Measurements from ENCODE around the gene FAM241A. TPM values are rescaled to one million over a fixed set of nuclear protein-coding genes. Genes with fewer than 3 reads are reported as not detected.

Gene FAM241A
- total and polyA plus RNA-seq, 9 of the 15 experiments (the other 6 are each of a cell fraction or from before 2014, with no cell fraction given), result 2.3 to 8.5 (median 5.3) TPM

DNA sequence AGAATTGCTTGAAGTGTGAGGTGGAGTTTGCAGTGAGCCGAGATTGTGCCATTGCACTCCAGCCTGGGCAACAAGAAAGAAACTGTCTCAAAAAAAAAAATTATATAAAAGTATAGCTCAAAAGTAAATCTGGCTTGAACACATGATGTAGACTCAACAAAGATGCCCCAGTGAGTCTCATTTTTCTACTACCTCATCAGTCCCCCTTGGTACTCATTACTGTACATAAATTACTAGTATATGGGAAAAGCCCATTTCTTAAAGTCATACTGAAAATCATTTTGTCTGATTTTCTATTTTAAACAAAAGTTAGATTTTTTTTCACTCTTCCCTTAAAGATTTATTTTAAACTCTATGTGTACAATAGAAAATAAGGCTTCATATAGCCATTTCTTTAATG lies 39.2 kb downstream of the FAM241A start:
- in situ Hi-C loops (cut with MboI) (no loop called here), intact Hi-C loops (cut with micrococcal nuclease) (no loop called here)
- ATAC-seq (no peak), DNase-seq (ENCODE audit: extremely low read depth in 1 of 4, low spot score in 3 of 4) (no peak), FAIRE-seq (no peak)
- 100% methylated on average over 1 of the region's 1 CpG for WGBS (ENCODE audit: insufficient coverage, low coverage, missing lambda C conversion rate)
- H3K36me3 ChIP-seq (ENCODE audit: control insufficient read depth, insufficient read depth, low read length), result peaks cover 19% of the 10 kb centered on the region; the same call in 1 of the 3 replicates
- no peak overlapping the region for H3K9ac ChIP-seq (ENCODE audit: insufficient read depth in 1 of 2, low read depth in 2 of 2, low read length in 2 of 2)
- H3K4me3 ChIP-seq, result no peak overlapping the region
- no peaks in the 10 kb centered on the region for H4K20me1 ChIP-seq (replicated peaks; ENCODE audit: control insufficient read depth, insufficient read depth, low read length)
- no TSS peak for BruUV-seq (replicated peaks)
- ChIA-PET CTCF (ENCODE audit: low intra/inter-chr PET ratio) (no interaction called here), POLR2A (interaction anchor here (1.5 kb wide), 1 partner anchor 10 kb away, joined by 4 read pairs; no protein-coding TSS in a partner anchor)
- no peak overlapping the region for H2AFZ ChIP-seq (ENCODE audit: low read depth, low read length)
- H3K79me2 ChIP-seq (ENCODE audit: control insufficient read depth, insufficient read depth, low read length), result no peaks in the 10 kb centered on the region
- no peak overlapping the region for H3K4me2 ChIP-seq (ENCODE audit: insufficient read depth, low read length)
- H3K27me3 ChIP-seq (ENCODE audit: control insufficient read depth in 2 of 2, insufficient read depth in 2 of 2, low read length in 2 of 2), result no peaks in the 10 kb centered on the region
- H3K4me1 ChIP-seq (replicated peaks in 1 of 2; ENCODE audit: control insufficient read depth in 2 of 2, insufficient read depth in 2 of 2, low read length in 2 of 2), result no peaks in the 10 kb centered on the region
- H3K9me1 ChIP-seq (ENCODE audit: control insufficient read depth, insufficient read depth, low read length), result no peaks in the 10 kb centered on the region
- TF ChIP-seq, protein P1, sequence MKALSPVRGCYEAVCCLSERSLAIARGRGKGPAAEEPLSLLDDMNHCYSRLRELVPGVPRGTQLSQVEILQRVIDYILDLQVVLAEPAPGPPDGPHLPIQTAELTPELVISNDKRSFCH (CRISPR knock-in tag; IDR thresholded peaks at IDR 0.05), result no peak
- TF ChIP-seq, protein P1 (tag; IDR thresholded peaks at IDR 0.05), result no peak
- TF ChIP-seq BCOR (IDR thresholded peaks at IDR 0.05) (no peak), HCFC1 (IDR thresholded peaks at IDR 0.05; ENCODE audit: low read depth, low read length) (no peak), SMARCC2 (IDR thresholded peaks at IDR 0.05; ENCODE audit: low read depth) (no peak)
- TF ChIP-seq, protein P2, sequence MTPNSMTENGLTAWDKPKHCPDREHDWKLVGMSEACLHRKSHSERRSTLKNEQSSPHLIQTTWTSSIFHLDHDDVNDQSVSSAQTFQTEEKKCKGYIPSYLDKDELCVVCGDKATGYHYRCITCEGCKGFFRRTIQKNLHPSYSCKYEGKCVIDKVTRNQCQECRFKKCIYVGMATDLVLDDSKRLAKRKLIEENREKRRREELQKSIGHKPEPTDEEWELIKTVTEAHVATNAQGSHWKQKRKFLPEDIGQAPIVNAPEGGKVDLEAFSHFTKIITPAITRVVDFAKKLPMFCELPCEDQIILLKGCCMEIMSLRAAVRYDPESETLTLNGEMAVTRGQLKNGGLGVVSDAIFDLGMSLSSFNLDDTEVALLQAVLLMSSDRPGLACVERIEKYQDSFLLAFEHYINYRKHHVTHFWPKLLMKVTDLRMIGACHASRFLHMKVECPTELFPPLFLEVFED (CRISPR knock-in tag; conservative IDR thresholded peaks at IDR 0.05), result no peak
- H3K9me3 ChIP-seq (replicated peaks; ENCODE audit: control insufficient read depth, insufficient read depth, low read depth, low read length), result no peaks in the 10 kb centered on the region
- no peak overlapping the region for H3K27ac ChIP-seq (ENCODE audit: extremely low read depth, low read depth, low read length)

Measured in K562 (cell line).